Globus pallidus (tissue), 1 donor: ENCODE results near the gene PWWP2B.

Experiments used
- DNase-seq: peaks from one replicate; pipeline ENCODE4 v3.0.0-alpha.2; 2015; ENCODE audit warnings: low spot score

The PWWP2B gene

DNA sequence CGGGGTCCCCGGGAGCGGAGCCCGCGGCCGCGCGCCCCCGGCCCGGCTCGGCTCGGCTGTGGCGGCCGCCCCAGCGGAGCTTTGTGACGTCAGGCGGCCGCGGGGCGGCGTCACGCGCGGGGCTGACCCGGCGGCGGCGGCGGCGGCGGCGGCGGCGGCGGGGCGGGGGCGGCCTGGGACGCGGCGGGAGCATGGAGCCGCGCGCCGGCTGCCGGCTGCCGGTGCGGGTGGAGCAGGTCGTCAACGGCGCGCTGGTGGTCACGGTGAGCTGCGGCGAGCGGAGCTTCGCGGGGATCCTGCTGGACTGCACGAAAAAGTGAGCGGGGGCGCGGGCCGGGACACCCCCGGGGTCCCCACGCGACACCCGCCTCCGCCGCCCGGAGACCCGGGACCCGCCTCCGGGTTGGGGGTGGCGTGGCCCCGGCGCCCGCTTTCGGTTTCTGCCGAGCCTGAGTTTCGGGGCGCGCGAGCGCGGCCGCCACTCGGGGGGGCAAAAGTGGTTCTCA lies at the start of gene PWWP2B:
PWWP2B (plus strand) TSS at position 165 of the 506 bp plus-strand sequence; CDS start at position 192, 27 bp downstream.
- DNase-seq = no peak

DNA sequence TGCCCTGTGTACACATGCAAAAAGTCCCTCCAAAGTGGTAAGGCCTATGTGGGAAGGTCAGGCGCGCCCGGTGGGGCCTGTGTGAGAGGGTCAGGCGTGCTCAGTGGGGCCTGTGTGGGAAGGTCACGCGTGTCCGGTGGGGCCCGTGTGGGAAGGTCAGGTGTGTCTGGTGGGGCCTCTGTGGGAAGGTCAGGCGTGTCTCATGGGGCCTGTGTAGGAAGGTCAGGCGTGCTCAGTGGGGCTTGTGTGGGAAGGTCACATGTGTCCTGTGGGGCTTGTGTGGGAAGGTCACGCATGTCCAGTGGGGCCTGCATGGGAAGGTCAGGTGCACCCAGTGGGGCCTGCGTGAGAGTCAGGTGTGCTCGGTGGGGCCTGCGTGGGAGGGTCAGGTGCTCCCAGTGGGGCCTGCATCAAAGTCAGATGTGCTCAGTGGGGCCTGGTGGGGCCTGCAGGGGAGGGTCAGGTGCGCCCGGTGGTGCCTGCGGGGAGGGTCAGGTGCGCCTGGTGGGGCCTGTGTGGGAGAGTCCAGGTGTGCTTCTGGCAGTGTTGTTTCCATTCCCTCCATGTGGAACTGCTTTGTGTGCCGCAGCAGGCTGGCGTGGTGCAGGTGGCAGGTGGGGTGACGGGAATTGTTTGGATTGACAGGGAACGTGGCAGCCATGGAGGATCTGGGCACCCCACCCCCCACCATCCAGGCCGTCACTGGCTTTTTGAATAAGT lies 49.6 kb upstream of the PWWP2B start:
- DNase-seq = no peak

DNA sequence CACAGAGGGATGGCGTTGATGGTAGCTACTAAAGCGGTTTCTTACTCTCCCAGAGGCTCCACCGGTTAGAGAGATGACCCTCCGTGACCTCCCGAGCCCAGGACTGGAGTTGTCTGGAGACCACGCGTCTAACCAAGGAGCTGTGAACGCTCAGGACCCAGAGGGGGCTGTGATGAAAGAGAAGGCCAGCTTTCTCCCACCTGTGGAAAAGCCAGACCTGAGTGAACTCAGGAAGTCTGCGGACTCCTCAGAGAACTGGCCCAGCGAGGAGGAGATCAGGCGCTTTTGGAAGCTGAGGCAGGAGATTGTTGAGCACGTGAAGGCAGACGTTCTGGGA lies 49.1 kb upstream of the PWWP2B start:
- DNase-seq = no peak

DNA sequence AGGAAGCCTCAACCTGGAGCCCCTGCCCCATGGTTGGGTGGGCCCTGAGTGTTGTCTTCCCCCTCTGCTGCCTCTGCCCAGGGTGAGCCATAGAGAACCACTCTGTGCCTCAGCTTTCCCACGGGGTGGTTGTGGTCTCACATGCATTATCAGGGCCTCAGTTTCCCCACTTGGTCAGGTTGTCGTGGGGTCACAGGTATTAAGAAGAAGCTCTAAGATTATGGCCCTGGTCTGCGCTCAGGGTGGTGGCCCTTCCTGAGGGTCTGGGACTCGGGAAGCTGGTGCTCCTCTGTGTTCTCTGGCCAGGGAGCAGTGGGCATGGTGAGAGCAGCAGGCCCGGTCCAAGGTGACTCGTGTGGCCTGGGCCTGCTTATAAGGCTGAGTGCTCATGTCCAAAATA lies 47.2 kb upstream of the PWWP2B start:
- no peak for DNase-seq

DNA sequence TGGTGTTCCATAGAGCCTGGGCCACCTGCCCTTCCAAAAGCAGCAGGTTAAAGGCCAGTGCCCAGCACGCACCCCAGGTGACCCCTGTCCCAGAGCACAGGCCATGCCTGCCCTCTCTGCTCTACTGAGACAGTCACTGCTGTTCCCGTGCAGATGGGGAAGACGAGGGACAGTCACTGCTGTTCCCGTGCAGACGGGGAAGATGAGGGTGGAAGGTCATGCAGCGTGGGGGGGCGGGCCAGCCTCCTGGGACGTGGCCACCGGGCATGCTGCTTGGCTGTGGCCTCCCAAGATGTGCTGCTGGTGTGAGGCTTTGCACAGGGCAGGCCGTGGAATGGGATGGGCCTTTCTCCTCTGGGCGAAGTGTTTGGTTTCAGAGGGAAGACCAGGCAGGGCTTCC lies 46.6 kb upstream of the PWWP2B start:
- DNase-seq = no peak

DNA sequence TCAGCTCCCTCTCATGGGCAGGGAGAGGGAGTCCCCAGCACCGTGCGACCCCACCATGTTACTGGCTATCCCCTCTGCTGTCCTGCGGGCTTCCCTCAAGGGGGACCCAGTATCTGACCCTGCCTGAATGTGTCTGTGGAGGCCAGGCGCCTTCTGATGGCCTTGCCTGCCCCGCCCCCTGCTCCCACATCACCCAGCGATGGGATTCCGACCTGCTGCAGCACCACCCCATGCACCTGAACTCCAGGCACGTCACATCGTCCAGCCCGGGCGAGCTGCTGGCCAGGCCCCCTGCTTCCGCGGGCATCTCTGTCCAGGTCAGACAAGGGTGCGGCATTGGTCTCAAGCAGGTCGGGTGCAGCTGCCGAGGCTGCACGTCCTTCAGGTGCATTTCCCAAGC lies 46.1 kb upstream of the PWWP2B start:
- DNase-seq = no peak

DNA sequence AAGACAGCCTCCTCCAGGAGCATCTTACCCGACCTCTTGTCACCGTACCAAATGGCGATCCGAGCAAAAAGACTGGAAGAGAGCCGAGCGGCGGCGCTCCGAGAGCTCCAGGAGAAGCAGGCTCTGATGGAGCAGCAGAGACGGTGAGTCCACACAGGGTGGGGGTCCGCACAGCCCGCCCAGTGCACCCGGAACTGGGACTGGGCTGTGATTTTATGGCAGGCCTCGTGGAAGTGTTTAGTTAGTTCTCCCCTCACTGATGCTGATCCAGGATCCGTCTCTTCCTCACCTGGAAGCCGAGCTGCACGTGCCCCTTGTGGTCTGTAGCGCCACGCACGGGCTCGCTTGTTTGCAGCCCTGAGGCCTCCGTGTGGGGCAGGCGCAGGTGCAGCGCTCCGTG lies 45.4 kb upstream of the PWWP2B start:
- no peak for DNase-seq

DNA sequence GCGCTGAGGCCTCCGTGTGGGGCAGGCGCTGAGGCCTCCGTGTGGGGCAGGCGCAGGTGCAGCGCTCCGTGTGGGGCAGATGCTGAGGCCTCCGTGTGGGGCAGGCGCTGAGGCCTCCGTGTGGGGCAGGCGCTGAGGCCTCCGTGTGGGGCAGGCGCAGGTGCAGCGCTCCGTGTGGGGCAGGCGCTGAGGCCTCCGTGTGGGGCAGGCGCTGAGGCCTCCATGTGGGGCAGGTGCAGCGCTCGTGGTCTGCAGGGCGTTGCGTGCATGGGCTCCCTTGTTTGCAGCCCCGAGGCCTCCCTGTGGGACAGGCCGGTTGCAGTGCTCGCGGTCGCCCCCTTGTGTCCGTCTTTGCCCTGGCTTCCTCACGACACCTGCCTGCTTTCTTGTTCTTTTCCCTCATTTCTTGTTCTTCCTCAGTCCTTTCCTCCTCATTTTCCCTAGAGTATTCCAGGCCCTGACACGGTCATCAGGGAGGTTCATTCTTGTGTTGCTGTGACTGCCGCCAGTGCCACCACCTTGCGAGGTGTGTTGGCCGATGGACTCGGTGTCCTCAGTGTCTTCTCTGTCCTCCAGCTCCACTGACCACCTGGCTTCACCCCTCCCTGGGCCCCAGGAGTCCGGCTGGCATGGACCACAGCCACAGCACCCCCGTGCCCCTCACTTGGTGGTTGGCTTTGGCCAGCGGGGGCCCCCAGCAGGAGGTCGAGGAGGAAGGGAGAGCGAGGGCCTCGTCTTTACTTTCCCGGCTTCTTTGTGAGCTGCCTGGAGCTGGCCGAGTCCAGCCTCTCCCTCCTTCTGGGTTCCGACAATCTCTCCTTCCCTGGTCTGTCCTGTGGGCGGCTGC lies 44.3 kb upstream of the PWWP2B start:
- DNase-seq = peak; percentile 16

DNA sequence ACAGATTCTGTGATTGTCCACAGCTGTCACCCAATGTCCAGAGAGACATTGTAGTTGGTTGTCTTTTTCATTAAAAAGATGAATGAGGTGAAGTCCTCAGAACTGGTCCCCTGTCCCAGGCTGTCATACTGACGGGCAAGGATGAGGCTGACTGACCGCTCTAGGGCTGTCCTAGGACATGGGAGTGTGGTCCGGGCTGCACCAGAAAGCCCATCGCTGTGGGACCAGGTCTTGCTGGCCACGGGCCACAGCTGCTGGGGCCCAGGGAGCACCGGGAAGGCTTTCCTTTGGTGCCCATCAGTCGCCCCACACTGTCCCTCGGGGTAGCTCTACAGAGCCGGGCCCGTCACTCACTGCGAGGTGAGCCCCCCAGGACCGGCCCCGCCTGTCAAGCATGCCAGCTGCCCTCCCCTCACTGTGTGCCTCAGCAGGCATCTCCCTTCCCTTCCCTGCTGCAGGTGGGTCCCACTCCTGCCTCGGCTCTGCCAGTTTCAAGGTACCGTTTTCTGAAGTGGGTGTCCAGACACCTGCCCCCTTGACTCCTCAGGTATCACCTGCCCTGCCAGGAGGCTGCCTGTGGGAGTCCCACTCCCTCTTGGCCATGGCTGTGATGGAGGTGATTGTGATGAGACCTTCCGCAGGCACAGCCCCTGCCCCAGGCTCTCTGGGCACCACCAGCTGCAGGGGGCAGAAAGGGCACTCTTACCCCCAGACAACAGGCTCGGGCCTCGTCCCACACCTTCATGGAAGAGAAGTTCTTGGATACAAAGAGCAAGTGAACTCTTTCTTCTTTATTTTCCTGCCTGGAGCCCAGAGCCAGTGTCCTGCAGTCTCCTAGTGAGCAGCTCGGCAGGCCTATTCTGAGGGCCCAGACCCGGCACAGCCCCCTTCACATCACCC lies 43.3 kb upstream of the PWWP2B start:
- no peak for DNase-seq

DNA sequence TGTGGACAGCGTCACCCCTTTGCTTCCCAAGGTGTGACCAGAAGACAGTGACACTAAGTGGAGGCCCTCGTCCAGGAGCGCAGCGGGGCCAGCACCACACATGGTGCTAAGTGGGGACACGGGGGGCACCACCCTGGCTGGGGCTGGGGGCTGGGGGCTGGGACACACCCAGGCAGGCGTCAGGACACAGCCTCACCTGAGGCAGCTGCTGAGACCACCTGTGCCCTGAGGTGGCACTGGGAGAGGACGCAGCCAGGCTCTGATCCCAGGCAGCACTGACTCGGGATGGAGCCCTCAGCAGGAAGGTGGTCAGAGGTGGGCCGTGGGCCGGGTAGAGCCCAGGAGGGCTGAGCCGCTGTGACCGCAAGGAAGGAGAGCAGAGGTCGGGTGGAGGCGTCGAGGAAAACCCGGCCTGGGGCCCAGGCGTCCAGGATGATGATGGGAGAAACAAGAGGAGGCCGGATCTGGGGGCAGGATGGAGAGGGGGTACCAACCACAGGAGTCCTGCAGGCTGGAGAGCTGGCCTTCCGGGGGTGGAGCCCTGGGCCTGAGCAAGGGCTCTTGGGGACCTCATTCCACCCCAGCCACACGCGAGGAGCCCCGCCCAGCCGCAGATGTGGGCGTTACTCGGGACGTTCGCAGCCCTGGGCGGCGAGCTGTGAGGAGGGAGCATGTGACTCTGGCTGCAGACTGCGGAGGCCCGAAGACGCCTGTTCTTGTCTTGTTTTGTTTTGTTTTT lies 42.5 kb upstream of the PWWP2B start:
- no peak for DNase-seq

DNA sequence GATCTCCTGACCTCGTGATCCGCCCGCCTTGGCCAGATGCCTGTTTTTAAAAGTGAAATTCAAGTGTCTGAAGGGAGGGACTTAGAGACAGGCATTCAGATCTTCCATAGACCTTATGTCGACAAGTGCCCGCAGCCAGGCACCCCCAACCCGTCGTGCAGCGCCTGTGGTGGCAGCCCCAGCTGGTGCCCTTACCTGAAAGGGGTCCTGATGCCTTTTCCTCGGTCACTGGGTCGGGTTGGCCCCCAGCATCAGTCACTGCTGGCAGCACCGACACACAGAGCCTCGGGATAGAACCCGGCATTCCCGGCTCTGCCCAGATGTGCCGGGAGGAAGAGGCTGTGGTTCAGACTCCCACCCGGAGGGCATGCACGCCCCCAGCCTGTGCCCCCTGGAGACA lies 41.7 kb upstream of the PWWP2B start:
- no peak for DNase-seq

DNA sequence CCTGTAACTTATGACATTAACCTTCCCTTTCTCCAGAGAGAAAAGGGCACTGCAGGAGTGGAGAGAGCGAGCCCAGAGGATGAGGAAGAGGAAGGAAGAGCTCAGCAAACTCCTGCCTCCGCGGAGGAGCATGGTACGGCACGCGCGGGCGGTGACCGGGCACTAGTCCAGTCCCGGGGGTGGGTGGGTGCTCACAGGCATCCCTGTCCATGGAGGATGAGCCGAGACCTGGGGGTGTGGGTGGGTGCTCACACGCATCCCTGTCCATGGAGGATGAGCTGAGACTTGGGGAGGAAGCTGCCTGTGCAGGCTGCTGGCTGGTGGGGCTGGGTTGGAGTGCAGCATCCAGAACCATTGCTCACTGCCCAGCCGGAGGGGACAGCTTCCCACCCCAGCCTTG lies 41.2 kb upstream of the PWWP2B start:
- DNase-seq = no peak

DNA sequence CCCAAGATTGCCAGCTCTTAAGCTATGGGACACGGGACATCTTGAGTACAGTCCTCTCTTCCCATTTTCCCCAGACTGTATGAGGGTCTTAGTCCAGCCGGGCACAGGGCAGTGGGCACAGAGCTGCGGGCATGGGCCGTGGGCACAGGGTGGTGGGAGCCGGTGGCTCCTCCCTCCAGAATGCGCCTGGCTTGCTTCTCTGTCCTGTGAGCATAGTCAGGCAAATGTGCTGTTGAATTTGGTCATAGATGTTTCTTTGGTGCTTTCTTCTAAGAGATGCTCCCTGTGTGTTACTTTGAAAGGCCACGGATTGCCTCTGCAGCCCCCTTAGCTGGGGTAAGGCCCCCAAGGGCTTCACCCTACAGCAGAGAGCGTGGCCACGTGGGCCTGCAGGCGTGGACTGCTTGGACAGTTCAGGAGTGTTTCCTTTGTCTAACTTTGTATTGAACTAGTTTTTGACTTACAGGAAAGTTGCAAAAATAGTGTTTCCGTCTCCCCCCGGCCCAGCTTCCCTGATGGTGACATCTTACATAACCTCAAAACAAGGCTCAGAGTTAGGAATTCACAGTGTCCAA lies 40.3 kb upstream of the PWWP2B start:
- no peak for DNase-seq

DNA sequence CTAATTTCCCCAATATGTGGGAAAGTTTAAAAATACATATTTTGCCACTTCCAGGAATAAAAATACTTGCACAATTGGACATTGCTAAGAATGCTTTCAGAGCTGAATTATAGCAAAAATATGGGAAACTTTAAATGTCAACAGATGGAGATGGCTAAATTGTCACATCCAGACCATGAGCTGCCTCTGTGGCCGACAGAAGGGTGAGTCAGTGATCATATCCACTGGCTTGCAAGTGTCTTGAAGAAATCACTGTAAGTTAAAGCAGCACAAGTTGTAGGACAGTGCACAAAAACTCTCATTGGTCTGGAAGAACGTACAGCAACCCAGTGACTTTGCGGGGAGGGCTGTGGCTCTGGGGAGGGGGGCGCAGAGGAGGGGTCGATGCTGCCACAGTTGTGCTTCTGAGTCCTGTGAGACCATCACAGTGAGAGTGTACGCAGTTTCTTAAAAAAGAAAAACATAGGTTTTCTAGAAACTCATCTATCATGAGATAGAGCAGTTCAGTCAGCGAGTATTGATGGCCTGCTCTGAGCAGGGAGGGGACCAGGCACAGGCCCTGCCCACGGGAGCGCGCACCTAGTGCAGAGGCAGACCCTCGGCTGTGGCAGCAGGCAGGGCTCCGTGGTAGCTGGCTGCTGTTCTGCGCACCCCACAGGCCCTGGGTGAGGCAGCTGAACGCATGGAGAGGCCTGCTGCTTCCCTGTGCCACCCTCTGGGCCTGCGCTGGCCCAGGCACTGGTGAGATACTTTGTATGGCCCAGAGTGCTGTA lies 39.5 kb upstream of the PWWP2B start:
- no peak for DNase-seq

DNA sequence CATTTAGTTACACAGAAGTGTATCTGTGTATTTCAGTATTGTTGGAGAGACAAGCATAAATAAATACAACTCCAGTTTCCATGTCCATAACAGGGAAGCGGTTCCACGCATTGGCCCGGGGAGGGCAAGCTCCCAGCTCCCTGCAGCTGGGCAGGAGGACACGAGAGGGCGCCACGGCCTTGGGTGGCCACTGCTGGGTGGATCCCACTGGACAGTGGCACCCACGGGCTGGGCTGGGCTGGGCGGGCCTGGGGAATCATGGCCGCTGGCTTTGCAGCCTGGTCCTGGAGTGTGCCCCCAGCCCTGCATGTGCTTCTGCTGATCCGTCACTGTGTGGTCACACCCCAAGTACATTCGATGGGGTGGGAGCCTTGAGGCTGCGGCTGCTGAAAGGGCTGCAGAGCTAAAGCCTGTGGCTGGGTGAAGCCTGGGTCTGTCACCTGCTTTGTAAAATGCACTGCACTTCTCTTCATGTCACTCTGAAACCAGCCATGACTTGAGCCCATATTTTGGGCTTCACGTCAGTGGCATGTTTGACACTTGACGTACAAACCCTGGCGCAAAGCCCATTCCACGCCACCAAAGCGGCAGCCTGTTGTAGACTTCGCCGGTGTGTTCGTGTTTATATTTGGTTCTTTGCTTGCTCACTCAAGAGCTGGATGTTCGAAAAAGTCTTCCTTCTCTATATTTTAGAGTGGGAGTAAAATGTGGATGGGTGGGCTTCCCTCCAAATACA lies 37.5 kb upstream of the PWWP2B start:
- no peak for DNase-seq

DNA sequence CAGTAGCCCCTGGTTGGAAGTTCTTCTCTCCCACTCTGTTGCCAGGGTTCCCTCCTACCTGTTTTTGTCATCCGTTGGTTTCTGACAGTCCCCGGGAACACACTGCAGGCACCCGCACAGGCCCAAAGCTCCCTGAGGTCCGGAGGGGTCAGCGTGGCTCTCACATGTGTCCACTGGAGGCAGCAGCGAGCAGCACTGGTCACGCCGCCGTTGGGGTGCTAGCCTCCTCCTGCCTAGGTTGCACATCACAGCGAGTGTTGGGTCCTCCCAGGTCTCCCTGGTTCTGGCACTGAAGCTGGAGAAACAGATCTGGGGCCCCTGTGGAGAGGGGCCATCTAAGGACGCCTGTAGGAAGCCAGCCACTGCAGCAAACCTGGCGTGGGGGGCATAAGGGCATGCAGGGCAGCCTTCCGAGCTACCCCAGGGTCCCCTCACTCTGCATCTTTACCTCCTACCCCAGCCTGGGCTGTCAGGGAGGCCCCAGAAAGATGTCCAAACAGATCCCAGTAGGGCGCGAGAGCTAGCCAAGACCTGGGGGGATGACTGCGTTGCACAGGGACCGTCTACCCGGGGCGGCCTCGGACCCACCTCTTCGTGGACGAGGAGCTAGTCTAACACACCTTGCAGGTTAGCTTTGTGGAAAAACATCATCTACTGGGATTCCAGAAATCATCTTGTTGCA lies 36.1 kb upstream of the PWWP2B start:
- no peak for DNase-seq

DNA sequence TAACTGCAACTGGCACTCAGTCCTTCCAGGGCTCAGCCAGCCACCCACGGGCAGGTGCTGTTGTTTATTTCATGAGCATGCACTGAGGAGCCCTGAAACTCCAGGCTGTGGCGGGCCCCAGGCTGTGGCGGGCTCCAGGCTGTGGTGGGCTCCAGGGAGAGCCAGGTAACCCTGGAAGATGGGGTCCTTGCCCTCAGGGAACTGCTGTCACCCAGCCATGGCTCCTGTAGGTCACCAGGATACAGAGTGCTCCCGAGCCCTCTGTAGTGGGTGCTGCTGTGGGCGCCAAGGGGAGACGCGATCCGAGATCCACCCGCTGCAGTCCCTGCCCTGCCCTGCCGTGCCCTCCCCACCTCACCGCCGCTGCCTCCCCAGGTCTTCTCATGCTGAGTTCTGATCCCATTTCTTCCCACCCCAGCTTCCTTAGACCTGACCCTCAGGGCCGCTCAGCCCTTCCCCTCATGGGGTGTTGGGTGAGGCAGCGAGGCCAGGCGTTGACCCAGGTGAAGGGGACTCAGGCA lies 35.4 kb upstream of the PWWP2B start:
- no peak for DNase-seq

DNA sequence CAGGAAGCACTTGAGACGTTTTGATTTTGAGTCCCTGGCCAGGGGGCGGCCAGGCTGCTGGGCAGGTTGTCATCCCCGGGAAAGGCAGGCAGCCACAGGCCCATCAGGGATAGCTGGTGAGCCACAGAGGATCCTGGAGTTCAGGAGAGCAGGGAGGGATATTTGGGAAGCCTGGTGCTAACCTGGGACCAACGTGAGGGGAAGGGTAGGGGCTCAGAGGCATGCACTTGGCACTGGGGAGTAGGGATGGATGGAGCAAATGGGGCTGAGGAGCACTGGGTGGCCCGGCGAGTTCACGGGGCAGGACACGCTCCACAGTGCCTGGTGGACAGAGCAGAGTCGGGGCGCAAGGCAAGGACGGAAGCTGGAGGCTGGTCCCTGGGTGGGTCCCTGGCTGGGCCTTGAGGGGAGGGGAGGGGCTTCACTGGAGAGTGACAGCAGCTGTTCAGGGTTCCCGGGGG lies 34.8 kb upstream of the PWWP2B start:
- no peak for DNase-seq

DNA sequence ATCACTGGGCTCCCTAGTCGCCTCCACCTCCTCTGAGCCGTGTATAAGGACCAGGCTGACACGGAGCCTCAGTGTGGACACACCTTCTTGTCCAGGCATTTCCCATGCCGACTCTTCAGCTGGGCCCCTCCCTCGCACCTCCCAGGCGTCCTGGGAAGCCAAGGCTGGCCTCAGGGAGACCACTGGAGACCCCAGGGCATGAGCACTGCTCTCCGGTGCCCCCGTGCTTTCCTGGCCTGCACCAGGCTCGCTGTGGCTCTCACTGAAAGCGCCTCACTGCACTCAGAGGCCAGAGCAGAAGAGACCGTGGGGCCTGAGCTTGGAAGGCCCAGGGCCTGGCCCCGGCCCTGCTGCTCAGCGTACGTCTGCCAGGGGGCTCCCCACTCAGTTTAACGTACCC lies 33.6 kb upstream of the PWWP2B start:
- no peak for DNase-seq
